Activated CD8-positive, alpha-beta memory T cell treated with anti-CD3 and anti-CD28 coated beads, Interleukin-2, amount 50 U/mL, for 48 hours (primary cell): ENCODE data around the gene PSMD1.
"Not testable (repeated sequence)": the region's sequence is repeated elsewhere in the genome, so short reads cannot be mapped to it uniquely, and the experiment has no call there.

Source experiments
- DNase-seq: peaks from one replicate; pipeline ENCODE4 v3.0.0-alpha.2; 2020

Gene PSMD1

DNA sequence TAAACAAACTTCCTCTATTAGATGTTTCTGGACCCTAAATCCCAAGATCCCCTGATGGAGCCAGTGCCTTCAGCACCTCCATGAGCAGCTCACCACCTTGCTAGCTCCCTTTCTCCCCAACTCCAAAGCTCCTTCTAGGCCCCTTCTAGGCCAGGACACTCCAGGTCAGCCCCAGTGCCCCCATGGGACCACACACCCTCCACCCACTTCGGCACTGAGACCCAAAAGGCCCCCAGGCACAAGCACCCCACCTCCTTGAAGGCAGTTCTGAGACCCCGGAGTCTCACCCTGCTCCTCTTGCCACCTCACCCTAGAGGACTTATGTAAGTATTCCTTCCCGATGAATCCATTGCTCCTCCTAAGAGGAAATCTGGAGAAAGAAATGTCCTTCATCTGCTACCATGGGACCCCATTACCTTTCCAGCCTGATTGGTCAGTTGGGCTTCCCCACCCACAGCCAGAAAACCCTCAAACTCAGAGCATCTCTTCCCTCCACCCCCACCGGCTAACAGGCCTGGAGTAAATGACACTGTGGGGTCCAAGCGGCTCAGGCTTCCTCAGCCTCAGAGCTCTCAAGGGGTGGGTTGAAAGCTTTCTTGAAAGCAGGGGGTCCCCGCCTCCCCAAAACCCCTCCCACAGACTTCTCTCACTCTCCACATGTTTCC is 132.0 kb downstream of the PSMD1 start:
- peak; percentile 48 for DNase-seq

DNA sequence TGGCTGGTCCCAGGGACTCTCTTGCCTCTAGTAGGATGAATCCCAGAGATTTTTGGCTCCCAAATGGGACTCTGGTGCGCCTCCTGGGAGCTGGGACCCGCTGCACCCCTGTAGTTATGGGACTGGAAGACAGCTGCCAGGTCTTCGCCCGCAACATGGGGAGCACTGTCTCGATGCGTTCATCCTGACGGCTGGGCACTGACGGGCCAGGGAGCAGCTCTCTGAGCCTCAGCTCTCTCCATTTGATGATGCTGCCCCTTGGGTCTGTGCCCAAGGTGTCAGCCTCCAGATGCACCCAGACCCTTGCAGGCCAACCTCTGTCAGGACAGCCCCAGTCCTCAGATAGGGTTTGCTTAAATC is 132.5 kb downstream of the PSMD1 start:
- peak; percentile 20 for DNase-seq

DNA sequence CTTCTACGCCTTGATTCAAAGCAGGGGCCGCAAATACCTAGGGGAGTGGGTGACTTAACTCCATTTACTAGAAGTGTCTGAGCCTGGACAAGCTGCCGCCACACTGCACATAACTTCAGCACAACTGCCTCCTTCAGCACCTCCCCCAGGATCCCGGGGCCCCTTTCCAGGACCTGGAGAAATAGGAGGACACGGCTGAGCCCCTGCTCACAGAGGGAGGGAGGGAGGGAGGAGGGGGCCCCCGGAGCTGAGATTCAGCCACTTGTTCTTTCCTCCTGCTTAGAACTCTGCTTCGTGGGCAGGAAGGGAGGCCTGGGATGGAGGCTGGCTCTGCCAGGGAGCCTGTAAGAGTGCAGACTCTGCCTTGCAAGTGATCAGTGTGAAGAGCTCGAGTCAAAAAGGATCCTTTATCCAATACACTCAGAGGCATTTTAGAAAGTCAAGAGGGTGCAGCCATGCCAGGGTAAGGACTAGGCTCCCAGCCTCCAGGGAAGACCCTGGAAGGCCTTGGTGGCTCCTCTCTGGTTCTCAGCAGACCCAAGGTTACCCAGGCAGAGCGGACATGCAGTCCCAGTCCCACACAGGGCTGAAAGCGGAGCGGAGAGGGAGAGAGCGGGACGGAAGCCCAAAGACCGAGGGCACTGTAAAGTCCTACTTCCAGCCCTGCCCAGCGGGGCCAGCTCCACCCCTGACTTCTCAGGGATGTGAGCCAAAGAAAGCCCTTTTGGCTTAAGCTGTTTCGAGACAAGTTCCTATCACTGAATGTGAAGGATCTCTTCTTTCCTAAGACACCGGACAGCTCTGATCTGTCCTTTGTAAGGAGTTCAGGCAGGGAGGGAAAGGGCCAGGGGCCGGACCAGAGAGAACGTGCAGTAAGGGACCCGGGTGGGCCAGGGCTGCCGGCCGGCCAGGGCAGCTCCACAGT is 133.2 kb downstream of the PSMD1 start:
- peak; percentile 46 for DNase-seq

- no peak for DNase-seq
Measured at GRCh38 chr2:231190531-231191197, 134.0 kb downstream of the PSMD1 start.

DNA sequence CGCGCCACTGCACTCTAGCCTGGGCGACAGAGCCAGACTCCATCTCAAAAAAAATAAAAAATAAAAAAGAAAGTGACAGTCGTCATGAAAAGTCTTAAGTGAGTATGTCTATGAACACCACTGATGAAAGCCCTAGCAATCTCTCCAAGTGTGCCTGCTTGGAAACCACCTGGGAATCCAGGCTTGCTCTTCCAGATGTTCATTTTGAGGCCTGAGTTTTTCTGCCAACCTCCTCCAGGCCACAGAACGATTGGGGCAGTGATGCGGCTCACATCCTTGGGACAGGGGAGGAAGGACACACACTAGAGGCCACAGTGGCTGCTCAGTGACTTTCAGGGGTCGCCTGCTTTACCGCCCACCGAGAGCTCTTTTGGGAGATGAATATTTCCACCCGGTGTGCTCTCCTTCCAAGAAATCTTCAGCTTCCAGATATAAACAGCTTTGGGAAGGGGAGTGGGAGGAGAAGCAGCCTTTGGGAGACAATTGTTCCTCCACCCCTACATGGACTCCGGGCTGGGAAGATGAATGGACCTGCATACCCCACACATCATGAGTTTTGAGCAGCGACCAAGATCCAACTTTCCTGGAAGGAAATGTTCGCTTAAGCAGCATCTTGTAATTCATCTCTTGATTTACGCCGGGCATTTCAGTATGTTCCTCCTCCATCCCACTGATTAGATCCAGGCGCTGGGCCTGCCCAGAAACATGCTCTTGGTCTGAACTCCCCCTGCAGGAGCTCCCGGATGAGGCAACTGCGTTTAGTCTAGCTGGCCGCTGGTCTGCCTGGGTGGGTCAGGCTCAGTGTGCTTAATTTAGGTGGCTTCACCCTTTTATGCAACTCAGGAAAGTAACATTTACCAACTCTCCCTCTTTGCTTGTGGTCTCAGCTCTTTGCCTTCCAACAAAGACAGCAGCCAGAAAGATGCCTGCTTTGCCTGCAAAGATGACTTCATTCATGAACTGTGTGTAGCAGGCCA is 135.5 kb downstream of the PSMD1 start:
- no peak for DNase-seq

- no peak for DNase-seq
Measured at GRCh38 chr2:231193216-231193615, 136.5 kb downstream of the PSMD1 start.

- DNase-seq: no peak
Measured at GRCh38 chr2:231196592-231196991, 139.9 kb downstream of the PSMD1 start.

DNA sequence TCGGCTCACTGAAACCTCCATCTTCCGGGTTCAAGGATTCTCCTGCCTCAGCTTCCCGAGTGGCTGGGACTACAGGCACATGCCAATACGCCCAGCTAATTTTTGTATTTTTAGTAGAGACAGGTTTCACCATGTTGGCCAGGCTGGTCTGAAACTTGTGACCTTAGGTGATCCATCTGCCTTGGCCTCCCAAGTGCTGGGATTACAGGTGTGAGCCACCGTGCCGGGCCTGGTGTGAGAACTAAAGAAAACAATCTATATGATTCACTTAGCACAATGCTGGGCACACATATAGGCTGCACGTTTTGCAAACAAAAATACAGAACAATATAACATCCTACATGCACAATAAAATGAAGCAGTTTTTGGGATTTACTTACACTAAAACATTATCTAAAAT is 140.5 kb downstream of the PSMD1 start:
- DNase-seq: not testable (repeated sequence)

DNA sequence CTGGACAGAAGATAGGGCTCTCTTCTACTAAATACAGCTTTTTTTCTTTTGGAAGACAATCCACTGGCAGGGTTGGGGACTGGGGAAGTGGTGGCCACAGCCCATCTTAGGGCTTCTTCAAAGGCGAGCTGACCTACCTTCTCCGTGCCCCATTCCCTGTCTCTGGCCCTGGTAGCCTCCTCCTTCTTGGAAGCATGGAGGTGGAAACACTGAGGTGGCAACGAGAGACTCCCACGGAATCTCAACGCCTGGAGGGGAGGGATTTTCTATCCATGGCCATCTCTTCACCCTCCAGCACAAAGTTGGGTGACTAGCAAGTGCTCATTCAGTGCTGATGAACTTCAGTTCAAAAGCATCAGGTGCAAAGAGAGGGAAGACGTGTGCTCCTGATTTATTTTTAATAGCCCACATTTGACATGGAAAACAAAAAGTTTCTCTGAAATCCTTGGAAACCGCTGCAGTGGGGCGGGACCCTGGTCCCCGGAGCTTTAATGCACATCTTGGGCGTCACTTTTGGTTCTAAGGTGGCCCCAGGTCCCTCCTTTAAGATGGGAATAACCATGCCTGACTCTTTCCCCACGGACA is 141.1 kb downstream of the PSMD1 start:
- no peak for DNase-seq

- DNase-seq: peak; percentile 91
Measured at GRCh38 chr2:231198291-231199173, 141.9 kb downstream of the PSMD1 start, which contains the start of gene ARMC9. Gene ARMC9, plus strand, starts transcription at chr2:231198631. Its CDS starts 7,608 bp downstream, at chr2:231206239.

GRCh38 chr2:231199219-231199618 is 142.6 kb downstream of the PSMD1 start:
- no peak for DNase-seq

GRCh38 chr2:231200805-231201474 is 144.3 kb downstream of the PSMD1 start:
- DNase-seq: no peak

- no peak for DNase-seq
Measured at GRCh38 chr2:231201475-231201814, 144.8 kb downstream of the PSMD1 start.

DNA sequence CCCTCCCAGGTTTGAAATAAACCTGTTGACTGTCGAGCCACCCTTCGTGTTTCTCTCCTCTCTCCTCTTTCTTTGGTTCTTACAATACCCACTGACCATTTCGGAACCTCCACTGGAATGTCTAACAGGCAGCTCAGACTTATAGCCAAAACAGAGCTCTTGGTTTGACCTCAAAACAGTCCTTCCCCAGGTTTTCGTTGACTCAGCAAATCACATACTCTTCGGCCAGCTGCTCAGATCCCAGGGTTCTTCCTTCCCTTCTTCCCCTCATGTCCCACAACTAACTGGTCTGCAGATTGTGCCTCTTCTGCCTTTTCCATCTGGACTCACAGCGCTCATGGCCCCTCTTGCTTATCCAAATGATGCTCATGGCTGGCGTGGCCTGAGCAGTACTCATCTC is 146.4 kb downstream of the PSMD1 start:
- DNase-seq: no peak

DNA sequence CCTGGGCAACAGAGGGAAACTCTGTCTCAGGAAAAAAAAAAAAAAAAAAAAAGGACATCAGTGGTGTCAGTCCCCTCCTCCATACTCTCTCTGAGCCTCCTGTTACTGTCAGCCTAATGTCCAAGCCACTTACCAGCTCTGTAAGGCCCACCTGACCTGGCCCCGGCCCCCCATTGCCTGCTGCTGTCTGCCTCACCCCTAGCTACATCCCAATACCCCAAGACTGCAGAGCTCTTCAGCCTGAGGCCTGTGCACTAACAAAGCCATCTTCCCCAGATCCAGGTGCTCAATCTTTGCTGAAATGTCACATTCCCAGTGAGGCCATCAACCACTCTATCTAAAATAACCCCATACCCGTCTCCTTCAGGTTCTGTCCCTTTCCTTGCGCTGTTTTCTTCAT is 147.5 kb downstream of the PSMD1 start:
- DNase-seq: no peak

DNA sequence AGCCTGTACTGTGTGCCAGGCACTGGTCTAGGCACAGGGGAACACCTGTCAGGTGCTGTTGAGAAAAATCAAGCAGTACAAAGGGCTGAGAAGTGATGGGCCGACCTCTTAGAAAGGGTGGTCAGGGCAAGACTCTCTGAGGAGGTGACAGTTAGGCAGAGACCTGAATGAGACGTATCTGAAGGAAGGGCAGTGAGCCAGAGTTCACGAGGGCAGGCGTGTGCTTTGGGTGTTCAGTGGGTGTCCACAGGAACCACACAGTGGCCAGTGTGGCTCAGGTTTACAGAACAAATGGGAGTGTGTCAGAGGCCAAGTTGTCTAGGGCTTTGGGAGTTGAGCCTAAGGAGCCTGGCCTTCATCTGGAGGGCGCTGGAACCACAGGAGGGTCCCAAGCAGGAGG is 147.9 kb downstream of the PSMD1 start:
- DNase-seq: peak; percentile 6

DNA sequence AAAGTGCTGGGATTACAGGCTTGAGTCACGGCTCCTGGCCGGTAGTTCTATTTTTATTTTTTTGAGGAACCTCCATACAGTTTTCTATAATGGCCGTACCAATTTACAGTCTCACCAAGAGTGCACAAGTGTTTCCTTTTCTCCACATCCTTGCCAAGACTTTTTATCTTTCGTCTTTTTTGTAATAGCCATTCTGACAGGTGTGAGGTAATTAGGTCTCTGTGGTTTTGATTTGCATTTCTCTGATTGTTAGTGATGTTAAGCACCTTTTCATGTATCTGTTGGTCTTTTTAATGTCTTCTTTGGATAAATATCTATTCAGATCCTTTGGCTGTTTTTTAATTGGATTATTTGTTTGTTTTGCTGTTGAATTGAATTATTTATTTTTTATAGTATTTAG is 151.1 kb downstream of the PSMD1 start:
- no peak for DNase-seq

DNA sequence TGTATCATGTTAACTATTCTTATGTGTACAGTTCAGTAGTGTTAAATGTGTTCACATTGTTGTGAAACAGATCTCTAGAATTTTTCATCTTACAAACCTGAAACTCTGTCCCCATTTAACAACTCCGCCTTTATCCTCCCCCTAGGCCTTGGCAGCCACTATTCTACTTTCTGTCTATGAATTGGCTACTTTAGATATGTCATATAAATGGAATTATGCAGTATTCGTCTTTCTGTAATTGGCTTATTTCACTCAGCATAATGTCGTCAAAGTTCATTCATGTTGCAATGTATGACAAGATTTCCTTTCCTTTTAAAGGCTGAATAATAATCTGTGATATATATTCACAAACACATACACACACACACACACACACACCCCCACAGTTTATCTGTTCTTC is 154.1 kb downstream of the PSMD1 start:
- no peak for DNase-seq

DNA sequence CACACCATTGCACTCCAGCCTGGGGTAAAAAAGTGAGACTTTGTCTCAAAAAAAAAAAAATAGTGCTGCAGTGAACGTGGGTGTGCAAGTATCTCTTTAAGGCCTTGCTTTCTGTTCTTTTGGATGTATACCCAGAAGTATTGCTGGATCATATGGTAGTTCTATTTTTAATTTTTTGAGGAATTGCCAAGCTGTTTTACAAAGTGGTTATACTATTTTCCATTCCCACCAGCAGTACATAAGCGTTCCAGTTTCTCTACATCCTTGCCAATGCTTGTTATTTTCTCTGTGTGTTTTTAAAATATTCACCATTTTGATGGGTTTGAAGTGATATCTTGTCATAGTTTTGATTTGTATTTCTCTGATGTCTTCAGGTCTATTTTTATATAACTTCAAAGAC is 154.8 kb downstream of the PSMD1 start:
- no peak for DNase-seq

- peak; percentile 15 for DNase-seq
Measured at GRCh38 chr2:231212329-231212845, 155.7 kb downstream of the PSMD1 start.
